Progenitor cell of endocrine pancreas (in vitro differentiated cells): Measurements from ENCODE around the gene TPRG1. TPM values are rescaled to one million over a fixed set of nuclear protein-coding genes. Genes with fewer than 3 reads are reported as not detected.

Source experiments
- DNase-seq: peaks from one replicate; pipeline ENCODE4 v3.0.0; 2021; ENCODE audit warnings: low spot score; ENCODE audit not compliant: unreplicated experiment
- H3K27ac Mint-ChIP-seq: 2 replicates; pipeline ENCODE4 v1.8.0; 2021; ENCODE audit warnings: mild to moderate bottlenecking, moderate library complexity, mixed read lengths
- H3K27me3 Mint-ChIP-seq: 2 replicates; pipeline ENCODE4 v1.8.0; 2021; ENCODE audit warnings: mixed read lengths
- H3K36me3 Mint-ChIP-seq: 2 replicates; pipeline ENCODE4 v1.8.0; 2022; ENCODE audit warnings: mixed read lengths; ENCODE audit not compliant: insufficient read depth
- H3K4me1 Mint-ChIP-seq: 2 replicates; pipeline ENCODE4 v1.8.0; 2021; ENCODE audit warnings: low read depth, mixed read lengths
- H3K4me3 Mint-ChIP-seq: 2 replicates; pipeline ENCODE4 v1.8.0; 2021; ENCODE audit warnings: low read depth, mild to moderate bottlenecking, moderate library complexity, mixed read lengths
- H3K9me3 Mint-ChIP-seq: 2 replicates; pipeline ENCODE4 v1.8.0; 2021; ENCODE audit warnings: low read depth, mixed read lengths
- CTCF ChIP-seq: fragments of 200-600 bp; sonication (generic); IDR thresholded peaks from one replicate; pipeline ENCODE4 v1.5.0; 2021; ENCODE audit warnings: antibody characterized with exemption, mild to moderate bottlenecking; ENCODE audit not compliant: unreplicated experiment
- total RNA-seq: library from RNA; stranded (reverse); gene quantifications from 2 replicates; pipeline ENCODE4 v1.2.1, GENCODE V29; 2021

Gene TPRG1
- total RNA-seq, 1 donor from 2014 or later, result 2.3 TPM

DNA sequence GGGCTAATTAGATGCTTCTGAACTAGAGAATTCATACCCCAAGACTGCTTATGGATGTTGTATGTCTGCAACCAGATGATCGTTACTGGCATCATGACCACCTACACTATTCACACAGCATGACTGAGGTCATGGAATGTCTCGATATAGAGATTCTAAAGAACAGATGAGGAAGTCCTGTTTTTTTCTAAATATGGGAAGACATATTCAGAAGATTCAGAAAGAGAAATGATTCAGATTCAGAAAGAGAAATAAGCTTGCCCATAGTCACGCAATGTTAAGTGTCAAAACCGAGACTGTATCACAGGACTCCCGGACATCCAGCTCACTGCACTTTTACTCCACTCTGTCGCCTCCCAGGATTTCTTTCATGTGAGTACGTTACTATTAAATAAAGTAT is 136.2 kb downstream of the TPRG1 start:
- no peaks in the 10 kb centered on the region for H3K36me3 Mint-ChIP-seq
- no peak for DNase-seq
- H3K4me1 Mint-ChIP-seq, result peaks cover 16% of the 10 kb centered on the region
- H3K9me3 Mint-ChIP-seq, result no peaks in the 10 kb centered on the region
- H3K27ac Mint-ChIP-seq, result no peak overlapping the region
- H3K27me3 Mint-ChIP-seq, result no peaks in the 10 kb centered on the region
- TF ChIP-seq CTCF, result no peak
- H3K4me3 Mint-ChIP-seq, result no peak overlapping the region

GRCh38 chr3:189308608-189309007 is 136.8 kb downstream of the TPRG1 start:
- Mint-ChIP-seq H3K9me3 (no peaks in the 10 kb centered on the region), H3K27me3 (no peaks in the 10 kb centered on the region), H3K27ac (no peak overlapping the region), H3K4me1 (peaks cover 16% of the 10 kb centered on the region), H3K36me3 (no peaks in the 10 kb centered on the region), H3K4me3 (no peak overlapping the region)
- no peak for TF ChIP-seq CTCF
- no peak for DNase-seq

DNA sequence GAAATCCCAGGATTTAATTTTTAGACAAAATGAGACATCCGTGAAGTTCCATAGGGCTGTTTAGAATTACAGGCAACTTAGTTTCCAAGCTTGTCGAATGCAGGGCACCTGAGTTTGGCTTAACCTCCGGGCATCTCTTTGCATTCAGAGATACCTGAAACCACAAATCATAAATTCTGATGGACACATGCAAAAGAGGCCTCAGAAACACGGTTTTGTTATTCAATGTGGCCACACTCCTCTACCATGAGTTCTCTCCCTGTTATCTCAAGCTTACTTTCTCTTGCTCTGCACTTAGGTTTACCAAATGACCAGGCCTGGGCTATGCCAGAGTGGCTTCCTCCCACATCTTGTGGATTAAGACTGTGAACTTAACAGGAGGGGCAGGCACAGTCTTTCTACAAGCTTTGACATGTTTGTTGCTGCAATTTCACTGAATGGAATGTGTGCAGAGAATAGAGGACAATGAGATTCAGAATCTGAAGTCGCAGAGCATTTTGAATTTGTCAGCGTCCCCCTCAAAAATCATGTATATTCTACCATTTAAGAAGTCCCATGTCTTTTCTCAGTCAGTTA is 137.7 kb downstream of the TPRG1 start:
- Mint-ChIP-seq H3K9me3 (peaks cover 2% of the 10 kb centered on the region), H3K4me1 (peaks cover 9% of the 10 kb centered on the region), H3K4me3 (no peak overlapping the region), H3K27me3 (no peaks in the 10 kb centered on the region), H3K36me3 (no peaks in the 10 kb centered on the region), H3K27ac (no peak overlapping the region)
- no peak for DNase-seq
- TF ChIP-seq CTCF, result no peak

DNA sequence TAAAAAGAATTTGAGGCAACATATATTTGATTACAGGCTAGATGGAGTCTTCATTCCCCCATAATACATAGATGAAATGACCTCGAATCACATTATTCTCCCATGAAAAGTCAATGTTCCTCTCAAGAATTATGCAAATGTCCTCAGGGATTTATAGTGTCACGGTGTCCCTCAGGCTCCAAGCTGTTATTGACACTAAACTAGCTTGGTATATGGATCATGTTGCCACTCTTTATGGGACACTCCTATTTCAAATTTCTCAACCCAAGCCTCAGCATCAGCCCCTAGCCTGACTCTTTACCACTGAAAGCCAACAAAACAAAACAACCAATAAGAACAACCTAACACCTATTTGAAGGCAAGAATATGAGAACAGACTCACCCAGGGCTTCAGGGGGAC is 139.8 kb downstream of the TPRG1 start:
- no peak for DNase-seq
- H3K4me1 Mint-ChIP-seq, result peaks cover 7% of the 10 kb centered on the region
- no peak for TF ChIP-seq CTCF
- no peaks in the 10 kb centered on the region for H3K36me3 Mint-ChIP-seq
- no peak overlapping the region for H3K27ac Mint-ChIP-seq
- no peaks in the 10 kb centered on the region for H3K27me3 Mint-ChIP-seq
- H3K4me3 Mint-ChIP-seq, result no peak overlapping the region
- H3K9me3 Mint-ChIP-seq, result peaks cover 2% of the 10 kb centered on the region

DNA sequence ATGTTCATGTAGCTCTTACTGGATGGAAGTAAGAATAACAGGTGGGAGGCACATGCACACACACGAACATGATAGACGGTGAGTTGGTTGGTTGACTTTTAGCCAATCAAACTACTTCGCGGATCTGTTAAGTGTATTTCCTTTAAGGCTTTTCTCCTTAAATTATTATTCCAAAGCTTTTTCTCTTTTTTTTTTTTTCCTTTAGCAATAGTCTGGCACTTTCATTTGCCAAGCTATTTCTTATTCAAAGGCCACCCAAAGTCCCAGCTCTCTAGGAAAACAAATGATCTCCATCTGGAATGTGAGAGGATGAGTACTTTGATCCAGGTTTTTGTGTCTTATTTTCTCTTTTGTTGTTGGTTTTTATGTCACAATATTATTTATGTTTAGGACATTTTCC is 141.1 kb downstream of the TPRG1 start:
- no peak overlapping the region for H3K27ac Mint-ChIP-seq
- H3K27me3 Mint-ChIP-seq, result no peaks in the 10 kb centered on the region
- peaks cover 2% of the 10 kb centered on the region for H3K9me3 Mint-ChIP-seq
- H3K4me1 Mint-ChIP-seq, result peaks cover 11% of the 10 kb centered on the region
- no peak for TF ChIP-seq CTCF
- DNase-seq, result no peak
- H3K36me3 Mint-ChIP-seq, result no peaks in the 10 kb centered on the region
- no peak overlapping the region for H3K4me3 Mint-ChIP-seq
